NCI-H187 (cell line): ENCODE measurements around the gene MRPS18A.
"Not testable (repeated sequence)": the region's sequence is repeated elsewhere in the genome, so short reads cannot be mapped to it uniquely, and the experiment has no call there.

Experiments
- DNase-seq, 2 experiments: peaks; one replicate each; lab custom pipeline; 2025; lab: John Stamatoyannopoulos, UW

MRPS18A gene

GRCh38 chr6:43671011-43671800, 16.4 kb downstream of the MRPS18A start:
- DNase-seq = no peak

- no peak for DNase-seq
Measured at GRCh38 chr6:43670623-43670986, 17.0 kb downstream of the MRPS18A start.

GRCh38 chr6:43669922-43670622, 17.5 kb downstream of the MRPS18A start:
- no peak for DNase-seq

GRCh38 chr6:43669050-43669921, 18.3 kb downstream of the MRPS18A start:
- no peak for DNase-seq

- peak; percentile 16 to 19 for DNase-seq
Measured at GRCh38 chr6:43668151-43669028, 19.2 kb downstream of the MRPS18A start.

- DNase-seq = peak; percentile 35 to 78
Measured at GRCh38 chr6:43667245-43668150, 20.1 kb downstream of the MRPS18A start.

GRCh38 chr6:43666196-43666920, 21.2 kb downstream of the MRPS18A start:
- DNase-seq = no peak

GRCh38 chr6:43665376-43665775, 22.2 kb downstream of the MRPS18A start:
- DNase-seq = no peak

GRCh38 chr6:43662948-43663347, 24.6 kb downstream of the MRPS18A start:
- not testable (repeated sequence) for DNase-seq

- DNase-seq = no peak
Measured at GRCh38 chr6:43658161-43658560, 29.4 kb downstream of the MRPS18A start.

- DNase-seq = no peak
Measured at GRCh38 chr6:43657221-43657802, 30.3 kb downstream of the MRPS18A start.

- DNase-seq = not testable (repeated sequence)
Measured at GRCh38 chr6:43652822-43653221, 34.8 kb downstream of the MRPS18A start.

GRCh38 chr6:43648248-43648647, 39.3 kb downstream of the MRPS18A start:
- no peak for DNase-seq

- no peak for DNase-seq
Measured at GRCh38 chr6:43647613-43648012, 40.0 kb downstream of the MRPS18A start.

- no peak for DNase-seq
Measured at GRCh38 chr6:43645613-43645964, 42.0 kb downstream of the MRPS18A start.

- no peak for DNase-seq
Measured at GRCh38 chr6:43644940-43645612, 42.5 kb downstream of the MRPS18A start, which contains the start of gene RSPH9. Gene RSPH9 (plus strand): TSS chr6:43645036. CDS start chr6:43645099, 63 bp downstream.

- DNase-seq = no peak
Measured at GRCh38 chr6:43639984-43640800, 47.4 kb downstream of the MRPS18A start.

- DNase-seq = no peak
Measured at GRCh38 chr6:43636308-43636659, 51.3 kb downstream of the MRPS18A start.
